ENCODE measurements around the gene NUAK1. TPM values are rescaled to one million over a fixed set of nuclear protein-coding genes. Genes with fewer than 3 reads are reported as not detected.
"Not testable (repeated sequence)": the region's sequence is repeated elsewhere in the genome, so short reads cannot be mapped to it uniquely, and the experiment has no call there.

NUAK1 gene
- total RNA-seq, 2 donors from 2014 or later = 14.0 to 16.8 TPM

DNA sequence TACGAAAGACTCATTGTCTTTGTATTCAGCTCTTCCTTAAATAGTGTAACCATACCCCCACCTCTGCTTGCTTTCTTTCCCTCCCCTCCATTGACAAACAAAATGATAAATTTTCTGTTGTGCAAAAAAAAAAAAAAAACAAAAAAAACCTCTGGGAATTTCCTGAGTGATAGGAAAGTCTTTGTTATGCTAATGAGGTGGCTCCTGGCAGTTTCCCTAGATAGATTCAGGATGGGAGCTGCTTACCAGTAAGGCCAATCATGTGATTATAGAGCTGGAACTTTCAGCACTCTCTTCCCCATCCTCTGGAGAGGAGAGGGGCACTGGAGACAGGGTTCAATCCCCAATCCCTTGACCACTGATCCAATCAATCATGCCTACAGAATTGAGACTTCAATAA, 120.5 kb downstream of the NUAK1 start:
- no peak overlapping the region for H3K27ac Mint-ChIP-seq
- H3K36me3 Mint-ChIP-seq (ENCODE audit: low read depth) = peaks cover 7% of the 10 kb centered on the region
- H3K4me3 ChIP-seq (ENCODE audit: low read length) = peak overlapping the region; percentile 68
- peaks cover 2% of the 10 kb centered on the region for H3K27me3 Mint-ChIP-seq (ENCODE audit: insufficient read depth)
- H3K27me3 ChIP-seq (ENCODE audit: control insufficient read depth, insufficient read depth, low read length, poor library complexity, severe bottlenecking) = no peaks in the 10 kb centered on the region
- no peak for TF ChIP-seq CTCF (conservative IDR thresholded peaks at IDR 0.05)
- WGBS, 2 experiments (ENCODE audit: insufficient coverage in 1 of 2, insufficient read length in 1 of 2) = no CpG with 5 or more reads among the region's 1 CpG
- peaks cover 38% of the 10 kb centered on the region for H3K9me3 ChIP-seq (ENCODE audit: control insufficient read depth, low read length)
- no peaks in the 10 kb centered on the region for H3K36me3 ChIP-seq (ENCODE audit: control insufficient read depth, insufficient read depth, low read length)
- peaks cover 4% of the 10 kb centered on the region for H3K4me1 ChIP-seq (ENCODE audit: control insufficient read depth, insufficient read depth, low read length)
- no peak overlapping the region for H3K4me3 Mint-ChIP-seq
- H3K4me1 Mint-ChIP-seq = peaks cover 21% of the 10 kb centered on the region
- H3K9me3 Mint-ChIP-seq = peaks cover 32% of the 10 kb centered on the region
- H3K9ac ChIP-seq (ENCODE audit: extremely low read depth, low read length, poor library complexity, severe bottlenecking) = no peak overlapping the region
- no peak for DNase-seq
- no peak overlapping the region for H3K27ac ChIP-seq (ENCODE audit: low read depth, low read length)

DNA sequence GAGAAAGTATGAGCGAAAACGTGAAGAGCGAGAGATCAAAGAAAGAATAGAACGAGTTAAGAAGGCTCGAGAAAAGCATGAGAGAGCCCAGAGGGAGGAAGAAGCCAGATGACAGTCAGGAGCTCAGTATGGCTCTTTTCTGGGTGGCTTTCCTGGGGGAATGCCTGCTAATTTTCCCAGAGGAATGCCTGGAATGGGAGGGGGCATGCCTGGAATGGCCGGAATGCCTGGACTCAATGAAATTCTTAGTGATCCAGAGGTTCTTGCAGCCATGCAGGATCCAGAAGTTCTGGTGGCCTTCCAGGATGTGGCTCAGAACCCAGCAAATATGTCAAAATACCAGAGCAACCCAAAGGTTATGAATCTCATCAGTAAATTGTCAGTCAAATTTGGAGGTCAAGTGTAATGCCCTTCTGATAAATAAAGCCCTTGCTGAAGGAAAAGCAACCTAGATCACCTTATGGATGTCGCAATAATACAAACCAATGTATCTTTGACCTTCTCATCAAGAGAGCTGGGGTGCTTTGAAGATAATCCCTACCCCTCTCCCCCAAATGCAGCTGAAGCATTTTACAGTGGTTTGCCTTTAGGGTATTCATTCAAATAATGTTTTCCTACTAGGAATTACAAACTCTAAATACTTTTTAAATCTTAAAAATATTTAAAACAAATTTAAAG, 122.0 kb downstream of the NUAK1 start:
- H3K36me3 Mint-ChIP-seq (ENCODE audit: low read depth); H3K27ac ChIP-seq (ENCODE audit: low read depth, low read length); H3K27me3 Mint-ChIP-seq (ENCODE audit: insufficient read depth); H3K4me3 Mint-ChIP-seq; H3K4me1 ChIP-seq (ENCODE audit: control insufficient read depth, insufficient read depth, low read length); H3K27ac Mint-ChIP-seq; H3K27me3 ChIP-seq (ENCODE audit: control insufficient read depth, insufficient read depth, low read length, poor library complexity, severe bottlenecking); H3K9ac ChIP-seq (ENCODE audit: extremely low read depth, low read length, poor library complexity, severe bottlenecking); H3K36me3 ChIP-seq (ENCODE audit: control insufficient read depth, insufficient read depth, low read length); DNase-seq; H3K4me3 ChIP-seq (ENCODE audit: low read length); H3K4me1 Mint-ChIP-seq: not testable (repeated sequence)
- H3K9me3 ChIP-seq (ENCODE audit: control insufficient read depth, low read length) = peaks cover 38% of the 10 kb centered on the region
- WGBS, 2 experiments (ENCODE audit: insufficient coverage in 1 of 2, insufficient read length in 1 of 2) = 90 to 96% methylated on average over 5 to 7 of the region's 7 CpGs
- peaks cover 32% of the 10 kb centered on the region for H3K9me3 Mint-ChIP-seq

GRCh38 chr12:106015646-106016045, 123.1 kb downstream of the NUAK1 start:
- Mint-ChIP-seq H3K9me3 (peaks cover 32% of the 10 kb centered on the region), H3K36me3 (ENCODE audit: low read depth) (peaks cover 7% of the 10 kb centered on the region), H3K4me1 (no peaks in the 10 kb centered on the region), H3K27me3 (ENCODE audit: insufficient read depth) (peaks cover 2% of the 10 kb centered on the region), H3K27ac (no peak overlapping the region), H3K4me3 (no peak overlapping the region)
- Histone ChIP-seq H3K36me3 (ENCODE audit: control insufficient read depth, insufficient read depth, low read length) (no peaks in the 10 kb centered on the region), H3K9me3 (ENCODE audit: control insufficient read depth, low read length) (peaks cover 34% of the 10 kb centered on the region), H3K27ac (ENCODE audit: low read depth, low read length) (no peak overlapping the region), H3K4me1 (ENCODE audit: control insufficient read depth, insufficient read depth, low read length) (no peaks in the 10 kb centered on the region), H3K9ac (ENCODE audit: extremely low read depth, low read length, poor library complexity, severe bottlenecking) (no peak overlapping the region), H3K4me3 (ENCODE audit: low read length) (no peak overlapping the region), H3K27me3 (ENCODE audit: control insufficient read depth, insufficient read depth, low read length, poor library complexity, severe bottlenecking) (no peaks in the 10 kb centered on the region)
- DNase-seq = no peak
- no peak for TF ChIP-seq CTCF (conservative IDR thresholded peaks at IDR 0.05)
- 93 to 100% methylated on average over 4 to 12 of the region's 12 CpGs for WGBS, 2 experiments (ENCODE audit: insufficient coverage in 1 of 2, insufficient read length in 1 of 2)

GRCh38 chr12:106013941-106014340, 124.8 kb downstream of the NUAK1 start:
- no peaks in the 10 kb centered on the region for H3K27me3 Mint-ChIP-seq (ENCODE audit: insufficient read depth)
- H3K4me1 Mint-ChIP-seq = no peaks in the 10 kb centered on the region
- H3K27ac ChIP-seq (ENCODE audit: low read depth, low read length) = no peak overlapping the region
- no peak overlapping the region for H3K4me3 ChIP-seq (ENCODE audit: low read length)
- peaks cover 17% of the 10 kb centered on the region for H3K9me3 Mint-ChIP-seq
- H3K9ac ChIP-seq (ENCODE audit: extremely low read depth, low read length, poor library complexity, severe bottlenecking) = no peak overlapping the region
- no peak overlapping the region for H3K4me3 Mint-ChIP-seq
- no peaks in the 10 kb centered on the region for H3K36me3 ChIP-seq (ENCODE audit: control insufficient read depth, insufficient read depth, low read length)
- H3K4me1 ChIP-seq (ENCODE audit: control insufficient read depth, insufficient read depth, low read length) = no peaks in the 10 kb centered on the region
- no peaks in the 10 kb centered on the region for H3K36me3 Mint-ChIP-seq (ENCODE audit: low read depth)
- WGBS, 2 experiments (ENCODE audit: insufficient coverage in 1 of 2, insufficient read length in 1 of 2) = 89 to 100% methylated on average over 2 to 4 of the region's 4 CpGs
- DNase-seq = no peak
- no peak for TF ChIP-seq CTCF (conservative IDR thresholded peaks at IDR 0.05)
- H3K27me3 ChIP-seq (ENCODE audit: control insufficient read depth, insufficient read depth, low read length, poor library complexity, severe bottlenecking) = no peaks in the 10 kb centered on the region
- H3K27ac Mint-ChIP-seq = no peak overlapping the region
- peaks cover 17% of the 10 kb centered on the region for H3K9me3 ChIP-seq (ENCODE audit: control insufficient read depth, low read length)

All from endodermal cell (in vitro differentiated cells).